SK-N-SH (cell line): ENCODE results near the gene TRIM4.

Experiments used
- EP300 ChIP-seq, 2 experiments: IDR thresholded peaks; 2 replicates each; pipeline versions ENCODE4 v1.4.0 to v1.6.1; 2012; ENCODE audit warnings: borderline replicate concordance in 1 of 2, low read depth in 1 of 2, low read length in 1 of 2
- EZH2phosphoT487 ChIP-seq: fragments of 200-600 bp; sonication (generic); IDR thresholded peaks from 2 replicates; pipeline ENCODE4 v1.6.1; 2017; ENCODE audit warnings: low read depth, mixed run types, mild to moderate bottlenecking, antibody characterized with exemption, moderate library complexity, borderline replicate concordance
- GABPA ChIP-seq: IDR thresholded peaks from 2 replicates; pipeline ENCODE4 v1.4.0; 2012; ENCODE audit warnings: low read depth, mild to moderate bottlenecking
- JUND ChIP-seq: IDR thresholded peaks from 2 replicates; pipeline ENCODE4 v1.4.0; 2012
- SIN3A ChIP-seq: IDR thresholded peaks from 2 replicates; pipeline ENCODE4 v1.6.1; 2012; ENCODE audit warnings: low read depth, mild to moderate bottlenecking, low read length, moderate library complexity, borderline replicate concordance
- TCF12 ChIP-seq: IDR thresholded peaks from 2 replicates; pipeline ENCODE4 v1.4.0; 2012
- TF ChIP-seq, protein P1 (sequence below): fragments of 200-600 bp; sonication (generic); IDR thresholded peaks from 2 replicates; pipeline ENCODE4 v1.6.1; 2017; ENCODE audit warnings: antibody characterized with exemption, mild to moderate bottlenecking, moderate library complexity
- TF ChIP-seq, protein P2 (sequence below): IDR thresholded peaks from 2 replicates; pipeline ENCODE4 v1.4.0; 2012; ENCODE audit warnings: low read depth

DNA sequence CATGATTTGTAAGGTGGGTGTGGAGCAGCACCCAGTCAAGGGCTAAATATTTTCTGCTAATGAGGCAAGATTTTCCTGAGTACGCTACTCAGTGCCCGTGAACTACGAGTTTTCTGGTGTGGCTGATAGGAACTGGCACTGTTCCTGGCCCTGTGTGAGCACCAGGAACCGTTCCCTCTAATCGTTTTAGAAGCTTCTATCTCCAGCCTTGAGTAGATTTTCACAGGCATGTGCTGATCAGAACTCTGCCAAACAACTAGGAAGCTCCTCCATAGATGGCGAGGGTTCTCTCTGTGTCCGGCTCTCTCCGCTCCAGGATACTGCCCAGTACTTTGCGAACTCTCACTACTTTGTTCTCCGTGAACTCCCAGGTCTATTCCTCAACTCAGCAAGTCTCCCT, 17.7 kb downstream of the TRIM4 start:
- TF ChIP-seq, protein P1, sequence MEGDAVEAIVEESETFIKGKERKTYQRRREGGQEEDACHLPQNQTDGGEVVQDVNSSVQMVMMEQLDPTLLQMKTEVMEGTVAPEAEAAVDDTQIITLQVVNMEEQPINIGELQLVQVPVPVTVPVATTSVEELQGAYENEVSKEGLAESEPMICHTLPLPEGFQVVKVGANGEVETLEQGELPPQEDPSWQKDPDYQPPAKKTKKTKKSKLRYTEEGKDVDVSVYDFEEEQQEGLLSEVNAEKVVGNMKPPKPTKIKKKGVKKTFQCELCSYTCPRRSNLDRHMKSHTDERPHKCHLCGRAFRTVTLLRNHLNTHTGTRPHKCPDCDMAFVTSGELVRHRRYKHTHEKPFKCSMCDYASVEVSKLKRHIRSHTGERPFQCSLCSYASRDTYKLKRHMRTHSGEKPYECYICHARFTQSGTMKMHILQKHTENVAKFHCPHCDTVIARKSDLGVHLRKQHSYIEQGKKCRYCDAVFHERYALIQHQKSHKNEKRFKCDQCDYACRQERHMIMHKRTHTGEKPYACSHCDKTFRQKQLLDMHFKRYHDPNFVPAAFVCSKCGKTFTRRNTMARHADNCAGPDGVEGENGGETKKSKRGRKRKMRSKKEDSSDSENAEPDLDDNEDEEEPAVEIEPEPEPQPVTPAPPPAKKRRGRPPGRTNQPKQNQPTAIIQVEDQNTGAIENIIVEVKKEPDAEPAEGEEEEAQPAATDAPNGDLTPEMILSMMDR = no peak
- no peak for TF ChIP-seq SIN3A
- TF ChIP-seq EZH2phosphoT487 = no peak
- no peak for TF ChIP-seq JUND
- TF ChIP-seq, protein P2, sequence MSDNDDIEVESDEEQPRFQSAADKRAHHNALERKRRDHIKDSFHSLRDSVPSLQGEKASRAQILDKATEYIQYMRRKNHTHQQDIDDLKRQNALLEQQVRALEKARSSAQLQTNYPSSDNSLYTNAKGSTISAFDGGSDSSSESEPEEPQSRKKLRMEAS = no peak
- no peak for TF ChIP-seq EP300 (IDR thresholded peaks at IDR 0.05; ENCODE audit: borderline replicate concordance in 1 of 2, low read depth in 1 of 2, low read length in 1 of 2)
- no peak for TF ChIP-seq TCF12
- no peak for TF ChIP-seq GABPA
